HG03571 (cell line): ENCODE data around the gene ASCL3.
"Not testable (repeated sequence)": the region's sequence is repeated elsewhere in the genome, so short reads cannot be mapped to it uniquely, and the experiment has no call there.

Experiments
- ATAC-seq: cut with Tn5 transposase; IDR thresholded peaks from one replicate; pipeline ENCODE4 v1.9.1; 2021; ENCODE audit not compliant: unreplicated experiment

Gene ASCL3, protein sequence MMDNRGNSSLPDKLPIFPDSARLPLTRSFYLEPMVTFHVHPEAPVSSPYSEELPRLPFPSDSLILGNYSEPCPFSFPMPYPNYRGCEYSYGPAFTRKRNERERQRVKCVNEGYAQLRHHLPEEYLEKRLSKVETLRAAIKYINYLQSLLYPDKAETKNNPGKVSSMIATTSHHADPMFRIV

GRCh38 chr11:8942518-8943066 is at the start of gene ASCL3:
TSS of gene ASCL3 (minus strand) at chr11:8943016. CDS start at chr11:8938161, 4,855 bp downstream.
- no peak for ATAC-seq

DNA sequence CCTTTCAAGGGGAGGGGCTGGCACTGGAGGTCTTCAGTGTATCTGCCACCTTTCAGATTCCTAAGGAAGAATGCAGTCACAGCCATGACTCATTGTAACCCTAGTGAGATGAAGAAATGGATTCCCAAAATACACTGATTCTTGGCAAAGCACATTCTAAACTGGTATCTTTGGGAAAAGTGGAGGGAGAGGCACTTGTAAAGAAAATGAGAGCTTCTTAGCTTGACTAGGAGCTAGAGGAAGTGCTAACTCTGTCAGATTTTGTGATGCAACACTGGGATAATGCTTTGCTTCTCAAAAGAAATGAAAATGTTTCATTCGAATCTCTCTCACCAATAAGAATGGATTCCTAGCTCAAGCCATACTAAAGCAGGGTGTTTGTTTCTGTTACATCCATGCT is 46.6 kb upstream of the ASCL3 start:
- ATAC-seq, result no peak

- ATAC-seq, result no peak
Measured at GRCh38 chr11:8988329-8989234, 45.8 kb upstream of the ASCL3 start.

- ATAC-seq, result no peak
Measured at GRCh38 chr11:8987446-8987845, 44.6 kb upstream of the ASCL3 start.

- ATAC-seq, result not testable (repeated sequence)
Measured at GRCh38 chr11:8986772-8987171, 44.0 kb upstream of the ASCL3 start.

GRCh38 chr11:8985462-8985861 is 42.6 kb upstream of the ASCL3 start:
- ATAC-seq, result no peak

- ATAC-seq, result no peak
Measured at GRCh38 chr11:8983552-8983951, 40.7 kb upstream of the ASCL3 start.

- ATAC-seq, result no peak
Measured at GRCh38 chr11:8980485-8980884, 37.7 kb upstream of the ASCL3 start.

GRCh38 chr11:8979365-8979764 is 36.5 kb upstream of the ASCL3 start:
- not testable (repeated sequence) for ATAC-seq

DNA sequence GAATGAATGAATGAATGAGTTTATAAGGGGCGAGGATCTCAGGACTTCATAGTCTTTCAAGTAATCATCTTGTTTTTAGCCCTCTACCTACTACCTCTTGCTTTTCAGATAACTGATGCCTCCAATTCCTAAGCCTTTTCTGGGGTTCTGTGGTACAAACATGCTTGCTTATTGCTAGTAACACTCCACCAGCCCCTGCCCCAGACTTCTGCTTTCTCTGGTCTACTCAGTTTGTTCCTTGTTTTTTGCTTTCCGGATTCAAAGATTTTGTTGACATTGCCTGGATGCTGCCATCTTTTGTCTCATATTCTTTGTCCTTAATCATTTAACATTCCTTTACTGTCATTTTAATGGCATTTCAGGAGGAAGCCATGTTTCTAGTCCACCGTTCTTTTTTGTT is 30.3 kb upstream of the ASCL3 start:
- no peak for ATAC-seq

DNA sequence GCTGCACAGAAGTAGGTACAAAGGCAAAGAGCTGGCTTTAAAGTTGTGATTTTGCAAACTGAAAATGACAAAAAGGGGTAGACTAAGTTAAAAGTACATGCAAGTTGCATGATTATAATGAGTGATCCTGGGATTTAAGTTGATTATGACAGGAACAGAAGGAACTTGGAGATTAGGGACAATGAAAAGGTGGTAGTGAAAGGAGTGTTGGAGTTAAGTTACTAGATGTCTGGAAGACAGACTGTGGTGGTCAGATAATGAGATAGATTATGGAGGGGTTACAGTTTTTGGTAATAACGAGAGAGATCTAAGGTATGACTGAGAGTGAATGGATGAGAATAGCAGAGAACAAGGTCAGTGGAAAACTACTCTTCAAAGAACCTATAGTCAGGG is 29.1 kb upstream of the ASCL3 start:
- ATAC-seq, result no peak

DNA sequence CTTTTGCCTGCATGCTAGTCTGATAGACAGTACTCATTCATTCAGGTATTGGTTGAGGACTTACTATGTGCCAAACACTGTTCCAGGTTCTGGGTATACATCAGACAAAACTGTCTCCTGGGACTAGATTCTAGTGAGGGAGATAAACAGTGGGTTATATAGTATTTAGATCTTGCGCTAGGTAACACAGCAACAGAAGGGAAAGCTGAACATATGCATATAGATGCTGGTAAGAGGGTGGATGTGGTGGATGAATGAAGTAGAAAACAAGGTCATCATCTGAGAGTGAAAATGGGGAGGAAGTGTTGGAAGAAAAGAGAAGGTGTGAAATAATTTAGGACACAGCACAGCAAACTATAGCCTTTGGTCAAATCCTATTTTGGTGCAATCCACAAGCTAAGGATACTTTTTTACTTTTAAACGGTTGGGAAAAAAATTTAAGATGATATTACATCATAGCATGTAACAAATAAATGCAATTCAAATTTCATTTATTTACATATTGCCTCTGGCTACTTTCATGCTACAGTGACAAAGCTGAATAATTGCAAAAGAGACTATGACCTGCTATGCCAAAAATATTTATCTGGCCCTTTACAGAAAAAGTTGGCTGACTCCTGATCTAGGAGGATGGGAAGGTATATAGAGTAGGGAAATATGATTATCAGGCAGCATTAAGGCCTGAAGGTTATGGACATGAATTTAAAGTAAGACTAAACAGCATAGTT is 28.5 kb upstream of the ASCL3 start:
- ATAC-seq, result no peak

DNA sequence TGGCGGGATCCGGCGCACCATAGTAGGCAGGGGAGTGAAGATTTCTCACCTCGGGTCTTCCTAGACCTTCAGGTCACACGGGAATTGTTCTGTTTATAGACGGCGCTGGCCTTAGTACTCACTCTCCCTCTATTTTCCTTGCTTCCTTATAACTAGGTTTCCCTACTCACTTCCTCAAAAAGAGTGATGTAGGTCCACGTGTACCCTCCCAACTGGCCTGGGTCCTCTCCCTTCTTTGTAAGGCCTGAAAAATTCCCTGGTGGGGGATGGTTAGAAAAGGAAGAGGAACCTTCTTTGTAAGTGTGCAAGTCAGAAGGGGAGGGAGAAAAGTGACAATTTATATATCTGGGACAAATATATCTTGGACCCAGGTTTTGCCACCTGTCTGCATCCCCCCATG is 24.4 kb upstream of the ASCL3 start:
- no peak for ATAC-seq

DNA sequence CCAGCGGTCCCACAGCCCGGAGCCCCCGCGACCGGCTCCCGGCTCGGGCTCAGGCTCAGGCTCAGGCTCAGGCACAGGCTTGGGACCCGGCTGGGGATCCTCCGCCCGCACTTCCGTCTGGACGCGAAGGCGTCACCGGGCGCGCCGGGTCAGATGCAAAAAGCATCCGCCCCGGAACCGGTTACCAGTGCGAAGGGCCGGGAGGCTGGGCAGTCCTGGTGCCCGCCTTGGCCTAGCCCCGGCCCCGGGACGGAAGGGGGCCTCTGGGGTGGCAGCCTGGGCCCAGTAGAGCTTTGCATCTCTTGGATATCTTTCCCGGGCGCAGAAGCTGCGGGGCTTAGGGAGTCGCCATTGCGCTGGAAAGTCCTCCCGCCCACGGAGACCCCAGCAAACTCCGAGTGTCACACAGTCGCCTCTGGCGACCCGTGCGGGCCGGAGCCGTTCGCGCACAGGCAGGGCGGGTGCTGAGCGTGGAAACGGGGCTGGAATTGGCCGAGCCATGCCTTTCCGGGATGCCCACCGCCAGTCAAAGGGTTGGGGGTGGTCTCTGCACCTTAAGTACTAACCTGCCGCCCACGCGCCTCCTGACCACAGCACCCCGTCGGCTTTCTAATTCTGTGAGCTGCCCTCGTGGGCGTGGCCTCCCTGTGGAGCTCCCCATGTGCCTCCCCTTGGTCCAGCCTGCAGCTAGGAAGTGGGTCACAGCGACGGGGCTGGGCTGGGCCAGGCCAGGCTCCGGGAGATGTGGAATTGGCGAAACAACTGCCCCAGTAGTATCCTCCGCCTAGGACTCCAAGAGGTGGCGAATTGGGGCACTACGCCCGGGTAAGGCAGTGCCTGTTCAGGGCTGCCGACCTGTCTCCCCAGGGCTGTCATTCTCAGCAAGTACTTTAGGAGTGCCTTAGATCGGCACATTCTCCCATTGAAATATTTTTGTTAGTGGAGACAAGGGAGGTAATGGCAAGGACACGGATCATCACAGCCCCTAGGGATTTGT is 21.8 kb upstream of the ASCL3 start, which contains the start of gene TMEM9B:
TSS of gene TMEM9B (minus strand) at position 119 of the 997 bp plus-strand sequence. CDS start 129 bp downstream, outside the sequence.
- ATAC-seq, result peak; percentile 79

- peak; percentile 66 for ATAC-seq
Measured at GRCh38 chr11:8963569-8964323, 20.9 kb upstream of the ASCL3 start.

DNA sequence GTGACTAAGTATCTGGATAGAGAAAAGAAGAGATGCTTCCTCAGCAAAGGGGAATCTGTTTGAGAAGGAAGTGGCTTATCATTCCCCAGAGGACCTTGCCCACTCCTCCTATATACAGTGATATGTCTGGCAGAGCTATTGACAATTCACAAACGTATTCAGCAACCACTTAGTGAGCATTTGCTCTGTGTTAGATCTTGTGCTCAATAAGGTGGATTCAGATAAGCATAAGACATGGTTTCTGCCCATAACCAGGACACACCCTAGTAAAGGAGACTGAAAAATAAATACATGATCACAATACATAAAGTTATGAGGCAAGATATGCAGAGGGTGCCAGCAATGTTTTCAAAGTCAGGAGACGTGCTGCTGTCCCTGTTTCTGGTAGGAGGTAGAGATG is 20.0 kb upstream of the ASCL3 start:
- no peak for ATAC-seq

DNA sequence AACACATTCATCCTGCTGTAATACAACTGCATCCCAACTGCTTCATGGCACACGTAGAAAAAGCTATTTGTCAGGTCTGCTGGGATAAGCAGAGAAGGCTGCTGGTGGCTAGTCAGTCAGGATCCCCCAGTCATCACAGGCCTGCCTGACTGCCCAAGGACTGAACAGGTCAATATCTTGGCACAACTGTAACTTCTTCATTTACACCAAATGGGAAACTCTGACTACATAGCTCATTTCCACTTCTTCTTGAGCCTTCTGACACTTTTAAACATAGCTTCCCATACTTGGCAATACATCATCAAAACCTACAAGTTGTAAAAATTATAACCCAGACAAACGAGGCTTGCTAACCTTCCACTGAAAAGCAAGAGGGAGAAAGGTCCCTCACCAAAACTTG is 18.6 kb upstream of the ASCL3 start:
- ATAC-seq, result no peak

GRCh38 chr11:8959546-8960166 is 16.8 kb upstream of the ASCL3 start:
- ATAC-seq, result peak; percentile 36

- ATAC-seq, result no peak
Measured at GRCh38 chr11:8956860-8957259, 14.0 kb upstream of the ASCL3 start.
